Measurements from ENCODE around the gene DEDD. TPM values are rescaled to one million over a fixed set of nuclear protein-coding genes. Genes with fewer than 3 reads are reported as not detected.

DEDD gene
- total and polyA plus RNA-seq, 2 donors from 2014 or later = 23.2 to 37.2 TPM

DNA sequence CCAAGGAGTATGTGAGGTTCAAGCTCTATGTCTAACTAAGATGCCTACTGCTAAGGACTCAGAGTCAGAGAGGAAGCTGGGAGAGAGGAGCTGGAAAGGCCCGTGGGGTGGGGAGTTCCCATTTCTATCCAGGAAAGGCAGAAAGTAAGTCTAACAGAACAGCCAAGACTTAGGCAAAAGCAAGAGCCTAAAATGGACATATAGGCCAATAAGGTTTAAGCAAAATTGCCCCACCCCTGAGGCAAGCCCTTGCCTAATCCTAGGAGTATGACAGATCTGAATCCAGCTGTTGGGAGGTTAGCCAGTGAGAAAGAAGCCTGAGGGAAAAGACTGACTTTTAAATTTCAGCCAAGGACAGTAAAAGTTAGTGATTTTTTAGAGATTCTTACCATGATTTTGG, 35.9 kb downstream of the DEDD start:
- Histone ChIP-seq H3K9ac (ENCODE audit: low read length in 3 of 3) (no peak overlapping the region), H3K9me3 (ENCODE audit: control insufficient read depth in 2 of 3, insufficient read depth in 1 of 3, low read length in 3 of 3) (no peaks in the 10 kb centered on the region), H3K36me3 (ENCODE audit: control insufficient read depth in 2 of 3, insufficient read depth in 3 of 3, low read length in 3 of 3) (peaks cover 0 to 3% (median 1%) of the 10 kb centered on the region in 3 donors), H3K4me3 (ENCODE audit: low read length in 3 of 3) (no peak overlapping the region), H3K4me1 (ENCODE audit: control insufficient read depth in 2 of 3, insufficient read depth in 2 of 3, low read depth in 1 of 3, low read length in 3 of 3) (peaks cover 0 to 4% (median 2%) of the 10 kb centered on the region in 3 donors), H3K27ac (ENCODE audit: low read depth in 2 of 2, low read length in 2 of 2) (no peak overlapping the region), H3K27me3 (ENCODE audit: control insufficient read depth, insufficient read depth, low read length) (no peaks in the 10 kb centered on the region)
- FAIRE-seq = no peak
- intact Hi-C loops (cut with DNase I) = no loop called here
- no peak for DNase-seq
- TF ChIP-seq, protein P1, sequence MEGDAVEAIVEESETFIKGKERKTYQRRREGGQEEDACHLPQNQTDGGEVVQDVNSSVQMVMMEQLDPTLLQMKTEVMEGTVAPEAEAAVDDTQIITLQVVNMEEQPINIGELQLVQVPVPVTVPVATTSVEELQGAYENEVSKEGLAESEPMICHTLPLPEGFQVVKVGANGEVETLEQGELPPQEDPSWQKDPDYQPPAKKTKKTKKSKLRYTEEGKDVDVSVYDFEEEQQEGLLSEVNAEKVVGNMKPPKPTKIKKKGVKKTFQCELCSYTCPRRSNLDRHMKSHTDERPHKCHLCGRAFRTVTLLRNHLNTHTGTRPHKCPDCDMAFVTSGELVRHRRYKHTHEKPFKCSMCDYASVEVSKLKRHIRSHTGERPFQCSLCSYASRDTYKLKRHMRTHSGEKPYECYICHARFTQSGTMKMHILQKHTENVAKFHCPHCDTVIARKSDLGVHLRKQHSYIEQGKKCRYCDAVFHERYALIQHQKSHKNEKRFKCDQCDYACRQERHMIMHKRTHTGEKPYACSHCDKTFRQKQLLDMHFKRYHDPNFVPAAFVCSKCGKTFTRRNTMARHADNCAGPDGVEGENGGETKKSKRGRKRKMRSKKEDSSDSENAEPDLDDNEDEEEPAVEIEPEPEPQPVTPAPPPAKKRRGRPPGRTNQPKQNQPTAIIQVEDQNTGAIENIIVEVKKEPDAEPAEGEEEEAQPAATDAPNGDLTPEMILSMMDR (IDR thresholded peaks at IDR 0.05; ENCODE audit: borderline replicate concordance, extremely low read depth, insufficient read depth) = no peak

DNA sequence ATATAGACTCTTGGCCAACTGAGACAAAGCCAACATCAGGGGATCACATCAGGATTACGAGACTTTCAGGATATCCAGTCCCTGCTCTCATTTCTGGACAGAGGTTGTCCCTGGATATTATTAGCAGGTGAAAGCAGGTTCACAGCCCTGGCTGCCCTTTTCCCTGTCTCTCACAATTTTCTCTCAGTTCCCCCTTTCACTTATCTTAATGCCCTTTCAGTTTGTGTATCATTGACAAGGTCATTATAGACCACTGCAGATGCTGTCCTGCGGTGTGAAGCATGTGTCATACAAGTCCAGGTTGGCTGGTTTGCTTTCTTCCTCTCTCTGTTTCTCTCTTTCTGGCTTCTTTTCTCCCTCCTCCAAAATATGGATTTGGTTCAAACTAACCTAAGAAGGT, 36.5 kb downstream of the DEDD start:
- Histone ChIP-seq H3K27ac (ENCODE audit: low read depth in 2 of 2, low read length in 2 of 2) (no peak overlapping the region), H3K9ac (ENCODE audit: low read length in 3 of 3) (no peak overlapping the region), H3K4me1 (ENCODE audit: control insufficient read depth in 2 of 3, insufficient read depth in 2 of 3, low read depth in 1 of 3, low read length in 3 of 3) (peaks cover 0 to 4% (median 2%) of the 10 kb centered on the region in 3 donors), H3K27me3 (ENCODE audit: control insufficient read depth, insufficient read depth, low read length) (no peaks in the 10 kb centered on the region), H3K9me3 (ENCODE audit: control insufficient read depth in 2 of 3, insufficient read depth in 1 of 3, low read length in 3 of 3) (no peaks in the 10 kb centered on the region), H3K36me3 (ENCODE audit: control insufficient read depth in 2 of 3, insufficient read depth in 3 of 3, low read length in 3 of 3) (no peaks in the 10 kb centered on the region), H3K4me3 (ENCODE audit: low read length in 3 of 3) (no peak overlapping the region)
- TF ChIP-seq, protein P1 (IDR thresholded peaks at IDR 0.05; ENCODE audit: borderline replicate concordance, extremely low read depth, insufficient read depth) = no peak
- FAIRE-seq (no peak), DNase-seq (no peak)
- intact Hi-C loops (cut with DNase I) = no loop called here

DNA sequence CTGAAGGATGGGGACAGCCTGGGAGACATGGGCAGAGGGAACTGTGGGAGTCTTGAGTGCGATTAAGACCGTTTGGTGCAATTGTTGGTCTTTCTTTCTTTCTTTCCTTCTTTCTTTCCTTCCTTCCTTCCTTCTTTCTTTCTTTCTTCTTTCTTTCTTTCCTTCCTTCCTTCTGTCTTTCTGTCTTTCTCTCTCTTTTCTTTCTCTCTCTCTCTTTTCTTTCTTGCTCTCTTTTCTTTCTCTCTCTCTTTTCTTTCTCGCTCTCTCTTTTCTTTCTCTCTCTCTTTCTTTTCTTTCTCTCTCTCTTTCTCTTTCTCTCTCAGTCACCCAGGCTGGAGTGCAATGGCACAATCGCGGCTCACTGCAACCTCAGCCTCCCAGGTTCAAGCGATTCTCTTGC, 37.2 kb downstream of the DEDD start:
- Histone ChIP-seq H3K4me1 (ENCODE audit: control insufficient read depth in 2 of 3, insufficient read depth in 2 of 3, low read depth in 1 of 3, low read length in 3 of 3) (peaks cover 0 to 7% (median 2%) of the 10 kb centered on the region in 3 donors), H3K9me3 (ENCODE audit: control insufficient read depth in 2 of 3, insufficient read depth in 1 of 3, low read length in 3 of 3) (no peaks in the 10 kb centered on the region), H3K9ac (ENCODE audit: low read length in 3 of 3) (no peak overlapping the region), H3K4me3 (ENCODE audit: low read length in 3 of 3) (no peak overlapping the region), H3K27ac (ENCODE audit: low read depth in 2 of 2, low read length in 2 of 2) (no peak overlapping the region), H3K27me3 (ENCODE audit: control insufficient read depth, insufficient read depth, low read length) (no peaks in the 10 kb centered on the region), H3K36me3 (ENCODE audit: control insufficient read depth in 2 of 3, insufficient read depth in 3 of 3, low read length in 3 of 3) (no peaks in the 10 kb centered on the region)
- intact Hi-C loops (cut with DNase I) = no loop called here
- TF ChIP-seq, protein P1 (IDR thresholded peaks at IDR 0.05; ENCODE audit: borderline replicate concordance, extremely low read depth, insufficient read depth) = no peak
- DNase-seq (no peak), FAIRE-seq (no peak)

DNA sequence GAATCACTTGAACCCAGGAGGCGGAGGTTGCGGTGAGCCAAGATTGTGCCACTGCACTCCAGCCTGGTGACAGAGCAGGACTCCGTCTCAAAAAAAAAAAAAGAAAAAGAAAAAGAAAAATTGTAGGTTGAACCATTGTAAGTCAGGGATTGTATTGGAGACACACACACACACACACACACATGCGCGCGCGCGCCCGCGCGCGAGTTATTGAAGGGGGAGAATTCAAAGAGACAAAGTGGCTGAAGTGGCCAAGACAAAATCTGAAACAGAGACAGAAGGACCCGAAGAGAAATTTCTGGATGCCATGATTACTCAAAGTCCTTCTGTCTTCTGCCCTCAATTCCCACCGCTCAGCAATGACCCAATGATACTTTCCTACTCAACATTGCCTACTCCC, 38.0 kb downstream of the DEDD start:
- intact Hi-C loops (cut with DNase I) = no loop called here
- Histone ChIP-seq H3K9ac (ENCODE audit: low read length in 3 of 3) (no peak overlapping the region), H3K4me1 (ENCODE audit: control insufficient read depth in 2 of 3, insufficient read depth in 2 of 3, low read depth in 1 of 3, low read length in 3 of 3) (peaks cover 0 to 10% (median 2%) of the 10 kb centered on the region in 3 donors), H3K4me3 (ENCODE audit: low read length in 3 of 3) (no peak overlapping the region), H3K27me3 (ENCODE audit: control insufficient read depth, insufficient read depth, low read length) (no peaks in the 10 kb centered on the region), H3K36me3 (ENCODE audit: control insufficient read depth in 2 of 3, insufficient read depth in 3 of 3, low read length in 3 of 3) (no peaks in the 10 kb centered on the region), H3K9me3 (ENCODE audit: control insufficient read depth in 2 of 3, insufficient read depth in 1 of 3, low read length in 3 of 3) (no peaks in the 10 kb centered on the region), H3K27ac (ENCODE audit: low read depth in 2 of 2, low read length in 2 of 2) (no peak overlapping the region)
- DNase-seq (no peak), FAIRE-seq (no peak)
- TF ChIP-seq, protein P1 (IDR thresholded peaks at IDR 0.05; ENCODE audit: borderline replicate concordance, extremely low read depth, insufficient read depth) = no peak
